Spleen (tissue), 7 donors: ENCODE results near the gene SLCO4A1.

Experiments used
- POLR2A ChIP-seq, 3 donors: fragments of 450-650 bp; IDR thresholded peaks; one replicate each; pipeline ENCODE4 v1.5.1; 2017; ENCODE audit warnings: antibody characterized with exemption in 3 of 3, mild to moderate bottlenecking in 1 of 3
- POLR2AphosphoS5 ChIP-seq, 3 donors: sonication (generic); formaldehyde crosslinking; IDR thresholded peaks; one replicate each; pipeline ENCODE4 v1.5.1; 2017; ENCODE audit warnings: antibody characterized with exemption in 3 of 3
- TF ChIP-seq, protein P1 (sequence below), 11 experiments: fragments of 200-600 bp in 7 of 11; fragments of 450-650 bp in 4 of 11; sonication (generic) in 4 of 11; IDR thresholded peaks in 8 of 11; conservative IDR thresholded peaks in 3 of 11; 1 replicate in 7 of 11; 2 replicates in 4 of 11; pipeline versions ENCODE4 v1.4.0 to v1.8.0; 2016 to 2021; ENCODE audit warnings: antibody characterized with exemption in 11 of 11, inconsistent platforms in 4 of 11, mild to moderate bottlenecking in 1 of 11
- donor health status: DM: no; HTN: no; CAD: no; lungs with moderate emphysema.
- donor health status: DM: no; HTN: no; CAD: no.
- donor health status: DM: no; HTN: no; CAD: no.

DNA sequence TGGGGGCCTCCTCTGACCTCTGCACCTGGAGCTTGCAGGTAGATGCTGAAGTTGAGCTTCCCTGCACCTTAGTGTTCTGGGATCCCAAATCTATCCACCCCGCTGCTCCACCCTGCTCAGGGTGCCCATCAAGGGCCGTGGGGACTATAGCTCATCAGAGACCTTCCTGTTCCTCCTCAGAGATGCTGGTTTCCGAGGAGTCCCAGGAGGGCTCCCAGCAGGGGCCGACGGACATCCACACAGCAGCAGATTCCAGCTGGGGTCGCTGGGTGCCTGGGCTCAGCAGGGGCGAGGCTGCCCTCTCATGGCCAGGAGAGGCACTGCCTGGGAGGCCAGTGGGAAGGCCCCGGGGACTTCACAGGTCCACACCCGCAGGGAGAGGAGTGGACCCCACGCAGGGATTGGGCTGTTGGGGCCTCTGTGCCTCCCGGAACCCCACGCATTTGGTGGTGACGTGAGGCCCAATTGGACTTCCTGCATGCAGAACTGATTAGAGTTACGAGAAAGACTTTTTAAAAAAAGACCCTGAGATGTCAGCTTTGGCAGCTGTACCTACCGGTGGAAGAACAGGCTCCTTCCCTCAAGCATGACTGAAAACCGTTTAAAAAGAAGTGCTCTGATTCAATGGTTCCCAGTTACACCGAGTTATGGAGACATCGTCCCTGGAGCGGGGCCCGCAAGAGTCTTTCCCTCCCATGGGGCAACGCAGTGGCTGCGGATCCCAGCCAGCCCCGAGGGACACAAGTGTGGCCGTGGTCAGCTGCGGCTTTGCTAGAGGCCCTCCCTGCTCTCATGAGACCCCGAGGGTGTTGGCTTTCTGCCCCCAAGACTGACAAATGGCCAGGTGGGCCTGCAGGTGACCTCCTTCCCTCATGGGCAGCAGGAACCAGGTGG is 25.3 kb upstream of the SLCO4A1 start:
- TF ChIP-seq, protein P1, sequence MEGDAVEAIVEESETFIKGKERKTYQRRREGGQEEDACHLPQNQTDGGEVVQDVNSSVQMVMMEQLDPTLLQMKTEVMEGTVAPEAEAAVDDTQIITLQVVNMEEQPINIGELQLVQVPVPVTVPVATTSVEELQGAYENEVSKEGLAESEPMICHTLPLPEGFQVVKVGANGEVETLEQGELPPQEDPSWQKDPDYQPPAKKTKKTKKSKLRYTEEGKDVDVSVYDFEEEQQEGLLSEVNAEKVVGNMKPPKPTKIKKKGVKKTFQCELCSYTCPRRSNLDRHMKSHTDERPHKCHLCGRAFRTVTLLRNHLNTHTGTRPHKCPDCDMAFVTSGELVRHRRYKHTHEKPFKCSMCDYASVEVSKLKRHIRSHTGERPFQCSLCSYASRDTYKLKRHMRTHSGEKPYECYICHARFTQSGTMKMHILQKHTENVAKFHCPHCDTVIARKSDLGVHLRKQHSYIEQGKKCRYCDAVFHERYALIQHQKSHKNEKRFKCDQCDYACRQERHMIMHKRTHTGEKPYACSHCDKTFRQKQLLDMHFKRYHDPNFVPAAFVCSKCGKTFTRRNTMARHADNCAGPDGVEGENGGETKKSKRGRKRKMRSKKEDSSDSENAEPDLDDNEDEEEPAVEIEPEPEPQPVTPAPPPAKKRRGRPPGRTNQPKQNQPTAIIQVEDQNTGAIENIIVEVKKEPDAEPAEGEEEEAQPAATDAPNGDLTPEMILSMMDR (IDR thresholded peaks at IDR 0.05 in 8 of 11, conservative IDR thresholded peaks at IDR 0.05 in 3 of 11) = peak; percentile 93 to 99 (median 98)
- TF ChIP-seq POLR2A (IDR thresholded peaks at IDR 0.05) = no peak
- peak in 2 of 3 donors; percentile 59 to 74 for TF ChIP-seq POLR2AphosphoS5 (IDR thresholded peaks at IDR 0.05)
